Keratinocyte (primary cell): ENCODE data around the gene USP10.

ENCODE experiments used
- CTCF ChIP-seq, 3 experiments: IDR thresholded peaks in 1 of 3; conservative IDR thresholded peaks in 1 of 3; optimal IDR thresholded peaks in 1 of 3; 2 replicates in 2 of 3; 3 replicates in 1 of 3; pipeline versions ENCODE3 to v1.5.1; 2011; ENCODE audit warnings: low read length in 3 of 3, mild to moderate bottlenecking in 3 of 3, moderate library complexity in 2 of 3, control low read depth in 1 of 3, inconsistent platforms in 1 of 3; ENCODE audit not compliant: insufficient read depth in 2 of 3; ENCODE audit errors: extremely low read depth in 1 of 3
- EZH2 ChIP-seq: IDR thresholded peaks from one replicate; pipeline ENCODE4 v1.6.1; 2012; ENCODE audit warnings: inconsistent platforms, mild to moderate bottlenecking, low read length, moderate library complexity

DNA sequence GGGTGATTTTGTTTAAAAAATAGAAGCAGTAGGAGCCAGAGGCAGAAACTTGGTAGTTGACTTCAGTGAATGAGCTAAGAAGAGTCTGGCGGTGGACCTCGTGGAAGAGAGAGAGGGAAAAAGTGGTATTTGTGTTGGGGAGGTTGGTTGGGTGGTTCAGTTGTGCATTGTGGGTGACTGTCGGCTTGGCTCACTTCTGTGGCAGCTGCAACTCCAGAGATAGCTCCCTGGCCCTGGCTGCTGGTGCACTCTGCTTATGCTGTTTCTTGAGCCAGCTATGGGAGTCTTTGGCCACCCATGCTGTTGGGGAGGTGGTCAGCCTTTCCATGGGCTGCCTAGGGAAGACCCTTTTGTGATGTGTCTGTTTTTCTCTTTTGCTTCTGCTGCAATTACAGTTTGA is 69.6 kb downstream of the USP10 start:
- TF ChIP-seq CTCF (optimal IDR thresholded peaks at IDR 0.05 in 1 of 3, IDR thresholded peaks at IDR 0.05 in 1 of 3, conservative IDR thresholded peaks at IDR 0.05 in 1 of 3; ENCODE audit: extremely low read depth in 1 of 3, insufficient read depth in 2 of 3, low read length in 3 of 3) (no peak), EZH2 (no peak)
